HG02943 (cell line): ENCODE measurements around the gene THEM5.
"Not testable (repeated sequence)": the region's sequence is repeated elsewhere in the genome, so short reads cannot be mapped to it uniquely, and the experiment has no call there.

ENCODE experiments used
- ATAC-seq: cut with Tn5 transposase; IDR thresholded peaks from one replicate; pipeline ENCODE4 v1.9.1; 2021; ENCODE audit warnings: mild to moderate bottlenecking, low read depth, moderate library complexity; ENCODE audit not compliant: unreplicated experiment

The THEM5 gene

DNA sequence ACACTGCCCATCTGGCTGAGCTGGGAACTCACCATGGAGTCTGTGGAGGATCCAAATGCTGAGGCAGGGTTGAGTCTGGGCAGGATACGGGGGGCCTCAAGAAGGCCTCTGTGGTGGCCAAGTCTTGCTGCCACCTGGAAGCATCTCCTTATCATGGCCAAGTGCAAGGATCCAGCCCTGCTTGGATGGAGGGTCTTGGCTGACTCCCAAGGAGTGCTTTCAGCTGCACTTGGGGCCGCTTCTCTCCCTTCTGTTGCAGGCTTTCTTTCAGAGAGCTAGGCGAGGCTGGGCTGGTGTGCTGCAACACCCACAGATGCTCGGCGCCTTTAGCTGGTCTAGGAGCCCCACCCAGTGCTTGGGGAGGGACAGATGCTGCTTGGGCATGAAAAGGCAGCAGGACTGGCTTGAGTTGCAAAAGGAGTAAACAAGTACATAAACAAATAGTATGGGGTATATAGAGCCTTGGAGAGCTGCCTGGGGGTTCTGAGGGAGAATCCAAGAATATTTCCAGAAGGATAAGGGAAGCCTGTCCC, at the start of gene THEM5:
THEM5 (minus strand) TSS at position 302 of the 533 bp plus-strand sequence; CDS start at position 155, 147 bp downstream.
- no peak for ATAC-seq

DNA sequence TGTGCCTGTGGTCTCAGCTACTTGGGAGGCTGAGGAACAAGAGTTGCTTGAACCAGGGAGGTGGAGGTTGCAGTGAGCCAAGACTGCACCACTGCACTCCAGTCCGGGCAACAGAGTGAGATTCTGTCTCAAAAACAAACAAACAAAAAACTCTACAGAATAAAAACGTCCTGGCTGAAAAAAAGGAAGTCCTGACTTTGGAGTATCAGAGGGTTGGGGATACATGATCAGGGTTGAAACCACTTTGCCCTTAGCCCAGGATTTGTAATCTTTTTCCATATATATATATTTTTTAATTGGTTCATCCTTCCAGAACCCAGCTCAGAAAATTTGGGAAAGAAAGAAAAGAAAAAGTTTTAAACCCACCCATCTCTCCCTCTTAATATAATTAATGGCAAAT, 49.3 kb upstream of the THEM5 start:
- ATAC-seq, result no peak

DNA sequence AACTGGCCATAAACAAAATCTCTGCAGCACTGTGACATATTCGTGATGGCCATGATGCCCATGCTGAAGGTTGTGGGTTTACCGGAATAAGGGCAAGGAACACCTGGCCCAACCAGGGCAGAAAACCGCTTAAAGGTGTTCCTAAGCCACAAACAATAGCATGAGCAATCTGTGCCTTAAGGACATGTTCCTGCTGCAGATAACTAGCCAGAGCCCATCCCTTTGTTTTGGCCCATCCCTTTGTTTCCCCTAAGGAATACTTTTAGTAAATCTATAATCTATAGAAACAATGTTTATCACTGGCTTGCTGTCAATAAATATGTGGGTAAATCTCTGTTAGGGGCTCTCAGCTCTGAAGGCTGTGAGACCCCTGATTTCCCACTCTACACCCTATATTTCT, 47.3 kb upstream of the THEM5 start:
- ATAC-seq, result not testable (repeated sequence)

- ATAC-seq, result no peak
Observed at GRCh38 chr1:151898519-151898991, 45.0 kb upstream of the THEM5 start.

DNA sequence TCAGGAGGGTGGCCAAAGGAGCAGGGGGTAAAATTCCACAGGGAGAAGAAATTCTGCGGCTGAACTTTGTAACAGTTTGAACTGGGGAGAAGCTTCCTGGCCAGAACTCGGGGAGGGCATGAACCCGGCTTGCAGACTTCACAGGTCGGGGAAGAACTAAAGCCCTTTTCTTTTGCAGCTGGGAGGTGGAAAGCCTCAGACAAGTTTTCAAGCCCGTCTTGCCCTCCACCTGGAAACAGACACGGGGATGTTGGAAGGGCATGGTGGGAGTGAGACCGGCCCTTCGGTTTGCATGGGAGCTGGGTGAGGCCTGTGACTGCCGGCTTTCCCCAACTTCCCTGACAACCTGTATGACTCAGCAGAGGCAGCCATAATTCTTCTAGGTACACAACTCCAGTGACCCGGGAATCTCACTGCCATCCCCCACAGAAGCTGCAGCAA, 44.5 kb upstream of the THEM5 start:
- ATAC-seq, result no peak

GRCh38 chr1:151893176-151893924, 39.8 kb upstream of the THEM5 start:
- no peak for ATAC-seq

DNA sequence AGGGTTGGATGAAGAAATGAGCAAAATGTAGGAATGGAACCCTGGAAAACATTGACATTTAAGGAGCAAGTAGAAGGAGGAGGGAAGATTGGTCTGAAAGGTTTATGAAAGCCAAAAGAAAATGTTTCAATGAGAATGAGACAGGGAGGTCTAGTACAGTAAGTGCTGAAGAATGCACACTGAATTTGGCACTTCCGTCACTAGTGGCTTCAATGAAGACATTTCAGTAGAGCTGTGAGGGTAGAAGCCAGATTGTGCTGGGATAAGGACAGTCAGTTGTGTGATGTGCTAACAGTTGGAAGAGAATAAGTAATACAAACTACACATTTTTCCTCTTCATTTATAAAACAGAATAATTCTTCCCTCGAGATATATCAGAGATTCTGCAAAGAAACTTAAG, 38.7 kb upstream of the THEM5 start:
- ATAC-seq, result no peak

- no peak for ATAC-seq
Observed at GRCh38 chr1:151891512-151891911, 38.0 kb upstream of the THEM5 start.

DNA sequence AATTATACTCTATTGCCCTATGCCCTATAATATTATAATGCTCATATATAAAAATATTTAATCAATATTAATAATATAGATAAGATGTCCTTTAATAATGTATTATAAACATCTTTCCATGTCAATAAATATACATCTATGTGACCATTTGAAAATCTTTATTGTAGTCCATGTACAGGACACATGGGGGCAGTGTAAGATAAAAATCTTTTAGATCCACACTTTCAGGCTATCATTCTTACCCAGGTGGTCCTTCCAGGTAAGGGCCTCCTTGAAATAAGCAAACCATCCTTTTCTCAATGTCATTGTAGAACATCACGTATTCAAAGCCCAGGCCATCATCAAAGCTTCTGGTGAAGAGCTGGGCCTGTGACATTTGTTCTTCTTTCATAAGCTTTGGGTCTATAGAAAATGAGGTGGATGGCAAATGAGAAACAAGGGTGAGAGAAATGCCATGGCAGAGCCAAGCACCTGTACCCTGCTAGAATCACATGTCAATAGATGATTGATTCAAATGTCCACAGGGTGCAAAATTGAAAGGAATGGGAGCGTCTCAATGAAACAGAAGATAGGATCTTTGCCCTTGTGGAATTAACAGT, 35.6 kb upstream of the THEM5 start:
- no peak for ATAC-seq

DNA sequence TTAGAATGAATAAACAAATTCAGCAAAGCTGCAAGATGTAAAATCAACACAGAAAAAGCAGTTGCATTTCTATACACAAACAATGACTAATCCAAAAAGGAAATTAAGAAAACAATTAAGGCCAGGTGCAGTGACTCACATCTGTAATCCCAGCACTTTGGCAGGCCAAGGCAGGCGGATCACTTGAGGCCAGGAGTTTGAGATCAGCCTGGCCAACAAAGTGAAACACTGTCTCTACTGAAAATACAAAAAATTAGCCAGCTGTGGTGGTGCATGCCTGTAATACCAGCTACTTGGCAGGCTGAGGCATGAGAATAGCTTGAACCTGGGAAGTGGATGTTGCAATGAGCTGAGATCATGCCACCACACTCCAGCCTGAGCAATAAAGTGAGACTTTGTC, 33.5 kb upstream of the THEM5 start:
- ATAC-seq, result no peak

DNA sequence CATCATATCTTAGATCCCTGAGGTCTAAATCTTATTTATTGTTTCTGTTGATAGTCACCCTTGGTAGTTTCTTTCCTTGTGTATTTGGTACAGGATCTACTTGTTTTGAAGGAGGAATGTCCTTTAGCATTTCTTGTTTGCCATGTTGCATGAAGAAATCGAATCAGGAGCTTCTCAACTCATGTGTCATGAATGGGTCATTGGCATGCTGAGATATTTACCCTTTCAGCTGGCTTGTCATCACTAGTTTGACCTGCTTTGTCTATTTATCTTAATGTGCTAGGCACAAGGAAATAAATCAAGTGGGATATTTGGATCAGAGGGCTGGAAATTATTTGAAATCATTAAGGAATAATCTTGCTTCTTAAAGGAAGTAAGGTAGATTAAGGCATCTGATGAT, 32.0 kb upstream of the THEM5 start:
- no peak for ATAC-seq

GRCh38 chr1:151884879-151885278, 31.4 kb upstream of the THEM5 start:
- not testable (repeated sequence) for ATAC-seq

- not testable (repeated sequence) for ATAC-seq
Observed at GRCh38 chr1:151884445-151884844, 30.9 kb upstream of the THEM5 start.

DNA sequence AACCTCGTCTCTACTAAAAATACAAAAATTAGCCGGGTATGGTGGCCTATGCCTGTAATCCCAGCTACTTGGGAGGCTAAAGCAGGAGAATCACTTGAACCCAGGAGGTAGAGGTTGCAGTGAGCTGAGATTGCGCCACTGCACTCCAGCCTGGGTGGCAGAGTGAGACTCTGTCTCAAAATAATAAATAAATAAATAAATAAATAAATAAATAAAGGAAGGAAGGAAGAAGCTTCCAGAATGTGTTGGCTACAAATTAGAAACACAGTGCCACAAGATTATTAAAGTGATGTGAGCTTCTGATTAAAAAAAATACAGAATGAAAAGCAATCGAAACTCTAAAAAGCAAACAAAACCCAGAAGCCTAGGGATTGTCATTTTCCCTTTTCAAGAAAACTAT, 30.4 kb upstream of the THEM5 start:
- not testable (repeated sequence) for ATAC-seq

DNA sequence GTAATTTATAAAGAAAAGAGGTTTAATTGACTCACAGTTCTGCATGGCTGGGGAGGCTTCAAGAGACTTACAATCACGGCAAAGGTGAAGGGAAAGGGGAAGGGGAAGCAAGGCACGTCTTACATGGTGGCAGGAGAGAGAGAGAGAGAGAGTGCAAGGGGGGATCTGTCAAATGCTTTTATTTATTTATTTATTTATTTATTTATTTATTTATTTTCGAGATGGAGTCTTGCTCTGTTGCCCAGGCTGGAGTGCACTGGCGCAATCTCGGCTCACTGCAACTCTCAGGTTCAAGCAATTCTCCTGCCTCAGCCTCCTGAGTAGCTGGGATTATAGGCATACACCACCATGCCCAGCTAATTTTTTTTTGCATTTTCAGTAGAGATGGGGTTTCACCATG, 29.4 kb upstream of the THEM5 start:
- not testable (repeated sequence) for ATAC-seq

DNA sequence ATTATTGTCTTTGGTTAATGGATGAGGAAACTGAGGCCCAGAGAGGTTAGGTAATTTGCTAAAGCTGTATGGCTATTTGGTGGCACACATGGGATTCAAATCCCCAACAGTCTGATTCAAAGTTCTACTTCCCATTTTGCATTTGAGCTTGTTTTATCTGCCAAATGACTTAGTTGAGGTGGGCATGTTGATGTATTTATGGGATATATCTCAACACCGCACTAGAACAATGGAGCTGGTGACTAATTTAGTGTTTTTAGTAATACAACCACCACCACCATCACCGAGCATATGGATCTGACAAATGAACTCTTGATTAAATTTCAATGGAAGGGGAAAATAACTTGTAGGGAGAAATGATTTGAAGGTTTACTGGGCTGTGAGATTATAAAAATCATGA, 29.0 kb upstream of the THEM5 start:
- ATAC-seq, result no peak

GRCh38 chr1:151881479-151881878, 28.0 kb upstream of the THEM5 start:
- no peak for ATAC-seq

- ATAC-seq, result no peak
Observed at GRCh38 chr1:151875419-151876097, 22.0 kb upstream of the THEM5 start.

- ATAC-seq, result not testable (repeated sequence)
Observed at GRCh38 chr1:151872776-151873175, 19.3 kb upstream of the THEM5 start.

DNA sequence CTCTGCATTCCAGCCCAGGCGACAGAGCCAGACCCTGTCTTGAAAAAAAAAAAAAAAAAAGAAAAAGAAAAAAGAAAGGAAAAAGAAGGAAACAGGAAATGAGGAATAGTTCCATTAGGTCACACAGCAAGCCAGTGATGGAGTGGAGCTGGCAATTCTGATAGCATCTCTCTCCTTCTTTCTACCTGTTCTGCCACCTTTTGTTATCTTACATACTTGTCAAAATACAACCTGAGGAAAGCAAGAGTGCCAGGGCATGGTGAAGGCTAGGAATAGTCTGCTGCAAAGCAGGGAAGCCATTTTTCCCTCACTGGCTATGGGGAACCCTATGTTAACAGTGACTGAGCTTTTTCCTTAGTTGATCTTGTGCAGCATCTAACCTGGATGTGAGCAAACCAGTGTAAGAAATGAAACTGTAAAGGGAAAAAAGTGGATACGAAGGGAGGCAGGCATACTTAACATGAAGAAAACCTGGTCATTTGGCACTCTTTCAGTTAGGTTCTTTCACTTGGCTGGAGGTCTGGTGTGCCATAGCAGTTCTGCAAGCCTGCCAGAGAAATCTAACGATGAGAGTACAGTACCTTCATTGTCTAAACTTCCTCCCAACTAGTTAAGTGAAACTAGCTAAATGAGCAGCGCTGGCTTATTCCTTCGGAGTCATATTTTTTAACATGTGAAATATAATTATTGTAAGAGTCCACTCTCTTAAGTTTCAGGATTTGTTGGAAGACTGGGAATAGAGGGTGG, 17.9 kb upstream of the THEM5 start:
- ATAC-seq, result no peak
